WTC11 (cell line): ENCODE measurements around the gene SHC2.

ENCODE experiments used
- ATF3 ChIP-seq: sonication (generic); formaldehyde crosslinking; conservative IDR thresholded peaks from 2 replicates; pipeline ENCODE4 v1.8.1; 2022; ENCODE audit warnings: mild to moderate bottlenecking, missing genetic modification reagents
- CREB1 ChIP-seq: sonication (generic); formaldehyde crosslinking; IDR thresholded peaks from 2 replicates; pipeline ENCODE4 v1.8.0; 2023; ENCODE audit warnings: mild to moderate bottlenecking, missing genetic modification reagents
- CTCF ChIP-seq: fragments of 200-600 bp; IDR thresholded peaks from 2 replicates; pipeline ENCODE4 v1.8.0; 2022; ENCODE audit warnings: antibody characterized with exemption
- FOXJ3 ChIP-seq: sonication (generic); formaldehyde crosslinking; IDR thresholded peaks from 2 replicates; pipeline ENCODE4 v1.9.0; 2021; ENCODE audit warnings: missing genetic modification reagents, mild to moderate bottlenecking, borderline replicate concordance
- FOXP4 ChIP-seq: sonication (generic); formaldehyde crosslinking; IDR thresholded peaks from 2 replicates; pipeline ENCODE4 v1.8.0; 2022; ENCODE audit warnings: mild to moderate bottlenecking, missing genetic modification reagents
- IRF1 ChIP-seq: sonication (generic); formaldehyde crosslinking; IDR thresholded peaks from 2 replicates; pipeline ENCODE4 v1.8.0; 2023; ENCODE audit warnings: missing genetic modification reagents
- NFYB ChIP-seq: sonication (generic); formaldehyde crosslinking; conservative IDR thresholded peaks from 2 replicates; pipeline ENCODE4 v1.8.0; 2022; ENCODE audit warnings: low read depth, missing genetic modification reagents
- SP1 ChIP-seq: sonication (generic); formaldehyde crosslinking; conservative IDR thresholded peaks from 2 replicates; pipeline ENCODE4 v1.8.1; 2022; ENCODE audit warnings: missing genetic modification reagents
- STAT6 ChIP-seq: sonication (generic); formaldehyde crosslinking; conservative IDR thresholded peaks from 2 replicates; pipeline ENCODE4 v1.8.1; 2023; ENCODE audit warnings: mild to moderate bottlenecking, low read depth, missing genetic modification reagents, moderate library complexity
- ZNF263 ChIP-seq: sonication (generic); formaldehyde crosslinking; IDR thresholded peaks from 2 replicates; pipeline ENCODE4 v1.8.1; 2022; ENCODE audit warnings: low read depth, mild to moderate bottlenecking, moderate library complexity, missing genetic modification reagents
- ZNF423 ChIP-seq: fragments of 250-450 bp; sonication (Bioruptor Pico); IDR thresholded peaks from 2 replicates; pipeline ENCODE4 v2.1.2; 2022; ENCODE audit warnings: mild to moderate bottlenecking, moderate library complexity
- ZNF532 ChIP-seq: fragments of 250-450 bp; sonication (Bioruptor Pico); IDR thresholded peaks from 2 replicates; pipeline ENCODE4 v1.9.0; 2021; ENCODE audit warnings: mild to moderate bottlenecking, borderline replicate concordance

GRCh38 chr19:485583-486236 lies 24.9 kb upstream of the SHC2 start:
- TF ChIP-seq FOXJ3 (CRISPR knock-in tag): no peak
- TF ChIP-seq CTCF: no peak
- no peak for TF ChIP-seq ZNF263 (CRISPR knock-in tag)
- no peak for TF ChIP-seq NFYB (CRISPR knock-in tag)
- no peak for TF ChIP-seq SP1
- TF ChIP-seq IRF1: no peak
- TF ChIP-seq ZNF423: no peak
- no peak for TF ChIP-seq STAT6 (CRISPR knock-in tag)
- TF ChIP-seq ATF3 (CRISPR knock-in tag): no peak
- no peak for TF ChIP-seq ZNF532 (CRISPR knock-in tag)
- no peak for TF ChIP-seq FOXP4 (CRISPR knock-in tag)
- no peak for TF ChIP-seq CREB1 (CRISPR knock-in tag)
